DOHH2 (cell line): ENCODE data around the gene DBT.

ENCODE experiments used
- EZH2phosphoT487 ChIP-seq: fragments of 200-600 bp; sonication (generic); IDR thresholded peaks from 2 replicates; pipeline ENCODE4 v1.6.1; 2017; ENCODE audit warnings: borderline replicate concordance, mild to moderate bottlenecking, antibody characterized with exemption, low read length, moderate library complexity, mixed read lengths
- TF ChIP-seq, protein P1 (sequence below): fragments of 200-600 bp; sonication (generic); IDR thresholded peaks from one replicate; pipeline ENCODE4 v1.5.1; 2014; ENCODE audit warnings: antibody characterized with exemption, mild to moderate bottlenecking, low read depth, low read length; ENCODE audit not compliant: poor library complexity, severe bottlenecking

DNA sequence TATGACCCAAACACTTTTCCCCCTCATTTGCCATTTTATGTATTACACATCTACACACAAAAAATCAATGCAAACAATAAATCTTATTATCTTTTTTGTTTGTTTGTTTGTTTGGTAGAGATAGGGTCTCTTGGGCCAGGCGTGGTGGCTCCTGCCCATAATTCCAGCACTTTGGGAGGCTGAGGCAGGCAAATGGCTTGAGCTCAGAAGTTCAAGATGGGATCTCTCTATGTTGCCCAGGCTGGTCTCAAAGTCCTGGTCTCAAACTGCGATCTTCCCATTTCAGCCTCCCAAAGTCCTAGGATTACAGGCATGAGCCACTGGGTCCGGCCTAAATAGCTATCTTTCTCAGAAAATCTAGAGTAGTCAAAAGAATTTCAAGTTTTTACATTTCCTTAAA lies 1.2 kb upstream of the DBT start:
- TF ChIP-seq, protein P1, sequence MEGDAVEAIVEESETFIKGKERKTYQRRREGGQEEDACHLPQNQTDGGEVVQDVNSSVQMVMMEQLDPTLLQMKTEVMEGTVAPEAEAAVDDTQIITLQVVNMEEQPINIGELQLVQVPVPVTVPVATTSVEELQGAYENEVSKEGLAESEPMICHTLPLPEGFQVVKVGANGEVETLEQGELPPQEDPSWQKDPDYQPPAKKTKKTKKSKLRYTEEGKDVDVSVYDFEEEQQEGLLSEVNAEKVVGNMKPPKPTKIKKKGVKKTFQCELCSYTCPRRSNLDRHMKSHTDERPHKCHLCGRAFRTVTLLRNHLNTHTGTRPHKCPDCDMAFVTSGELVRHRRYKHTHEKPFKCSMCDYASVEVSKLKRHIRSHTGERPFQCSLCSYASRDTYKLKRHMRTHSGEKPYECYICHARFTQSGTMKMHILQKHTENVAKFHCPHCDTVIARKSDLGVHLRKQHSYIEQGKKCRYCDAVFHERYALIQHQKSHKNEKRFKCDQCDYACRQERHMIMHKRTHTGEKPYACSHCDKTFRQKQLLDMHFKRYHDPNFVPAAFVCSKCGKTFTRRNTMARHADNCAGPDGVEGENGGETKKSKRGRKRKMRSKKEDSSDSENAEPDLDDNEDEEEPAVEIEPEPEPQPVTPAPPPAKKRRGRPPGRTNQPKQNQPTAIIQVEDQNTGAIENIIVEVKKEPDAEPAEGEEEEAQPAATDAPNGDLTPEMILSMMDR: no peak
- no peak for TF ChIP-seq EZH2phosphoT487
